GM21576 (cell line): ENCODE results near the gene NDUFA13.
A peak's percentile ranks its signal among the peaks of the same experiment; 100 is the strongest.
"Not testable (repeated sequence)": the region's sequence is repeated elsewhere in the genome, so short reads cannot be mapped to it uniquely, and the experiment has no call there.

Experiments used
- ATAC-seq: cut with Tn5 transposase; IDR thresholded peaks from one replicate; pipeline ENCODE4 v1.9.1; 2021; ENCODE audit warnings: mild to moderate bottlenecking, moderate library complexity; ENCODE audit not compliant: unreplicated experiment

Gene NDUFA13

GRCh38 chr19:19515642-19516519 lies at the start of gene NDUFA13:
Gene NDUFA13, plus strand, starts transcription at chr19:19516225. Its CDS starts 14 bp downstream, at chr19:19516239.
- peak; percentile 93 for ATAC-seq

- no peak for ATAC-seq
These were observed 47.5 kb upstream of the NDUFA13 start for GRCh38 chr19:19468424-19469050.

- ATAC-seq: no peak
These were observed 45.4 kb upstream of the NDUFA13 start for GRCh38 chr19:19470579-19470978.

GRCh38 chr19:19471682-19472081 lies 44.3 kb upstream of the NDUFA13 start:
- no peak for ATAC-seq

GRCh38 chr19:19472106-19472505 lies 43.9 kb upstream of the NDUFA13 start:
- ATAC-seq: not testable (repeated sequence)

- no peak for ATAC-seq
These were observed 40.8 kb upstream of the NDUFA13 start for GRCh38 chr19:19475015-19475765.

- ATAC-seq: no peak
These were observed 39.9 kb upstream of the NDUFA13 start for GRCh38 chr19:19475849-19476828.

- ATAC-seq: no peak
These were observed 38.2 kb upstream of the NDUFA13 start for GRCh38 chr19:19477705-19478383.

- no peak for ATAC-seq
These were observed 35.3 kb upstream of the NDUFA13 start for GRCh38 chr19:19480688-19481087.

- no peak for ATAC-seq
These were observed 33.0 kb upstream of the NDUFA13 start for GRCh38 chr19:19482809-19483596.

- no peak for ATAC-seq
These were observed 30.6 kb upstream of the NDUFA13 start for GRCh38 chr19:19485161-19485997.

GRCh38 chr19:19485998-19486290 lies 30.1 kb upstream of the NDUFA13 start:
- no peak for ATAC-seq

- no peak for ATAC-seq
These were observed 29.5 kb upstream of the NDUFA13 start for GRCh38 chr19:19486343-19487076.

GRCh38 chr19:19487077-19487949 lies 28.7 kb upstream of the NDUFA13 start:
- no peak for ATAC-seq

- no peak for ATAC-seq
These were observed 27.8 kb upstream of the NDUFA13 start for GRCh38 chr19:19487950-19488874.
